WTC11 (cell line): ENCODE data around the gene STUB1.

Experiments
- JUN ChIP-seq: sonication (generic); formaldehyde crosslinking; IDR thresholded peaks from 2 replicates; pipeline ENCODE4 v1.8.0; 2023; ENCODE audit warnings: mild to moderate bottlenecking, missing genetic modification reagents
- MAX ChIP-seq: sonication (generic); formaldehyde crosslinking; IDR thresholded peaks from 2 replicates; pipeline ENCODE4 v1.8.0; 2022; ENCODE audit warnings: mild to moderate bottlenecking, missing genetic modification reagents

GRCh38 chr16:632486-633335 is 47.5 kb upstream of the STUB1 start:
- TF ChIP-seq MAX (CRISPR knock-in tag) (no peak), JUN (CRISPR knock-in tag) (no peak)
